NB4 (cell line): ENCODE measurements around the gene CPNE4.

ENCODE experiments used
- TF ChIP-seq, protein P1 (sequence below): IDR thresholded peaks from one replicate; pipeline ENCODE4 v1.5.1; 2012; ENCODE audit warnings: low read depth, low read length
- TF ChIP-seq, protein P2 (sequence below): IDR thresholded peaks from 2 replicates; pipeline ENCODE4 v1.6.1; 2011; ENCODE audit warnings: low read depth, low read length

DNA sequence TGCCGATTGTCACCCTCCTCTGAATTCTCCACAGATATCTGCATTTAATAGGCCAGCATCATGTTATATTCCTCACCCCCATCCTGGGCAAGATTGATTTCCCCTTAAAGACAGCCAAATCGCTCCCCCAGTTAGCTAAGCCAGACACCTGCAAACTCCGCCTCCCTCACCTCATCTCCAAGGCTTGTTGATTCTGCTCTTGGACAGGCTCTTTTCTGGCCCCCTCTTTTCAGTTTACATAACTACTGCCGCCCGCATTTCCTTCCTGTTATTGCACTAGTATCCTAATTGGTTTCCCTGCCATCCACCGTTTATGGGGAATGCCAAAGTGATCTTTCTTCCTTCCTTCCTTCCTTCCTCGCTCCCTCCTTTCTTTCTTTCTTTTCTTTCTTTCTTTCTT is 317.3 kb downstream of the CPNE4 start:
- TF ChIP-seq, protein P1, sequence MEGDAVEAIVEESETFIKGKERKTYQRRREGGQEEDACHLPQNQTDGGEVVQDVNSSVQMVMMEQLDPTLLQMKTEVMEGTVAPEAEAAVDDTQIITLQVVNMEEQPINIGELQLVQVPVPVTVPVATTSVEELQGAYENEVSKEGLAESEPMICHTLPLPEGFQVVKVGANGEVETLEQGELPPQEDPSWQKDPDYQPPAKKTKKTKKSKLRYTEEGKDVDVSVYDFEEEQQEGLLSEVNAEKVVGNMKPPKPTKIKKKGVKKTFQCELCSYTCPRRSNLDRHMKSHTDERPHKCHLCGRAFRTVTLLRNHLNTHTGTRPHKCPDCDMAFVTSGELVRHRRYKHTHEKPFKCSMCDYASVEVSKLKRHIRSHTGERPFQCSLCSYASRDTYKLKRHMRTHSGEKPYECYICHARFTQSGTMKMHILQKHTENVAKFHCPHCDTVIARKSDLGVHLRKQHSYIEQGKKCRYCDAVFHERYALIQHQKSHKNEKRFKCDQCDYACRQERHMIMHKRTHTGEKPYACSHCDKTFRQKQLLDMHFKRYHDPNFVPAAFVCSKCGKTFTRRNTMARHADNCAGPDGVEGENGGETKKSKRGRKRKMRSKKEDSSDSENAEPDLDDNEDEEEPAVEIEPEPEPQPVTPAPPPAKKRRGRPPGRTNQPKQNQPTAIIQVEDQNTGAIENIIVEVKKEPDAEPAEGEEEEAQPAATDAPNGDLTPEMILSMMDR = no peak
- TF ChIP-seq, protein P2, sequence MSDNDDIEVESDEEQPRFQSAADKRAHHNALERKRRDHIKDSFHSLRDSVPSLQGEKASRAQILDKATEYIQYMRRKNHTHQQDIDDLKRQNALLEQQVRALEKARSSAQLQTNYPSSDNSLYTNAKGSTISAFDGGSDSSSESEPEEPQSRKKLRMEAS = no peak
